ENCODE measurements around the gene FAM120B.
"Not testable (repeated sequence)": the region's sequence is repeated elsewhere in the genome, so short reads cannot be mapped to it uniquely, and the experiment has no call there.

FAM120B gene, protein sequence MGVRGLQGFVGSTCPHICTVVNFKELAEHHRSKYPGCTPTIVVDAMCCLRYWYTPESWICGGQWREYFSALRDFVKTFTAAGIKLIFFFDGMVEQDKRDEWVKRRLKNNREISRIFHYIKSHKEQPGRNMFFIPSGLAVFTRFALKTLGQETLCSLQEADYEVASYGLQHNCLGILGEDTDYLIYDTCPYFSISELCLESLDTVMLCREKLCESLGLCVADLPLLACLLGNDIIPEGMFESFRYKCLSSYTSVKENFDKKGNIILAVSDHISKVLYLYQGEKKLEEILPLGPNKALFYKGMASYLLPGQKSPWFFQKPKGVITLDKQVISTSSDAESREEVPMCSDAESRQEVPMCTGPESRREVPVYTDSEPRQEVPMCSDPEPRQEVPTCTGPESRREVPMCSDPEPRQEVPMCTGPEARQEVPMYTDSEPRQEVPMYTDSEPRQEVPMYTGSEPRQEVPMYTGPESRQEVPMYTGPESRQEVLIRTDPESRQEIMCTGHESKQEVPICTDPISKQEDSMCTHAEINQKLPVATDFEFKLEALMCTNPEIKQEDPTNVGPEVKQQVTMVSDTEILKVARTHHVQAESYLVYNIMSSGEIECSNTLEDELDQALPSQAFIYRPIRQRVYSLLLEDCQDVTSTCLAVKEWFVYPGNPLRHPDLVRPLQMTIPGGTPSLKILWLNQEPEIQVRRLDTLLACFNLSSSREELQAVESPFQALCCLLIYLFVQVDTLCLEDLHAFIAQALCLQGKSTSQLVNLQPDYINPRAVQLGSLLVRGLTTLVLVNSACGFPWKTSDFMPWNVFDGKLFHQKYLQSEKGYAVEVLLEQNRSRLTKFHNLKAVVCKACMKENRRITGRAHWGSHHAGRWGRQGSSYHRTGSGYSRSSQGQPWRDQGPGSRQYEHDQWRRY

GRCh38 chr6:170306324-170307079 is at the start of gene FAM120B:
Gene FAM120B, plus strand, starts transcription at chr6:170306758. Its CDS starts 10,633 bp downstream, at chr6:170317391.
- DNase-seq, result peak; percentile 96

DNA sequence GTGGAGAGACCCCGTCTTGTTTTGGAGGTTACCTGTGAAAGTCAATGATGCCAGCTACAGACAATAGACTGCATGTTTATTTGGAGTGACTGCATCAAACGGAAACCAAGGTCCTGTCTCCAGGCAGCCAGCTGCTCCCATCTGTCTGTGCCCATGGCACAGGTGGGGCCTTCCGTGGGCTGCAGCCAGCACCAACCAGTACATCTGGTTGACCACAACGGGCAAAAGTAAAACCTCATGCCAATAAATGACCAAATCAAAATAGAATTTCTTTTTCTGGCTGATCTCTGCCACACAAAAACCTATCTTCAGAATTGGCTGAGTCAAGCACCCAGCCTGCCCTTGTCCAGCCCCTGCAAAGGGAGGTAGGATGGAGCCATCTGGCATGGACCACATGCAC is 49.2 kb upstream of the FAM120B start:
- DNase-seq, result no peak

- DNase-seq, result no peak
Measured at GRCh38 chr6:170258407-170258806, 48.2 kb upstream of the FAM120B start.

GRCh38 chr6:170259278-170259677 is 47.3 kb upstream of the FAM120B start:
- no peak for DNase-seq

- no peak for DNase-seq
Measured at GRCh38 chr6:170260686-170261085, 45.9 kb upstream of the FAM120B start.

- no peak for DNase-seq
Measured at GRCh38 chr6:170261643-170262488, 44.7 kb upstream of the FAM120B start.

DNA sequence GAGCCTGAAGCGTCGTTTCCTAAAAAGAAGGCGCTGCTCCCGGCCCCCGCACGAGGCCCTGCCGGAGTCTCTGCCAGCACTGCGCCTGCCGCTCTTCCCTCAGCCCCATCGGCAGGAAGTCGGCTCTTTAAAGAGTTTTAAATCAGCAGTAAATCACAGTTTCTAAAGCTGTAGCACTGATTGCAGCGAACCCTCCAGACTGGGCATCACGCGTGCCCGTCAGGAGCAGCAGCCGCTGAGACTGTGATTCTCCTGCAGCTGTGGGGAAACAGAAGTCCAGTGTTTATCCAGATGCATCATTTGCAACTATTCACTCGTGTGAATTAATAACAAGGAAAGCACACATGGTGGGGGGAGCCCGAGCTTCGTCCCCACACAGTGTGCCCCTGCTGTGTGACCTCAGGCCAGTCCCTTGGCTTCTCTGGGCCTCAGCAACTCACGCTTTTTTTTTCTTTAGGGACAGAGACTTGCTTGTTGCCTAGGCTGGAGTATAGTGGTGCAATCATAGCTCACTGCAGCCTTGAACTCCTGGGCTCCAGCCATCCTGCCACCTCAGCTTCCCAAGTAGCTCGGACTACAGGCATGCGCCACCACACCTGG is 44.0 kb upstream of the FAM120B start:
- DNase-seq, result no peak

DNA sequence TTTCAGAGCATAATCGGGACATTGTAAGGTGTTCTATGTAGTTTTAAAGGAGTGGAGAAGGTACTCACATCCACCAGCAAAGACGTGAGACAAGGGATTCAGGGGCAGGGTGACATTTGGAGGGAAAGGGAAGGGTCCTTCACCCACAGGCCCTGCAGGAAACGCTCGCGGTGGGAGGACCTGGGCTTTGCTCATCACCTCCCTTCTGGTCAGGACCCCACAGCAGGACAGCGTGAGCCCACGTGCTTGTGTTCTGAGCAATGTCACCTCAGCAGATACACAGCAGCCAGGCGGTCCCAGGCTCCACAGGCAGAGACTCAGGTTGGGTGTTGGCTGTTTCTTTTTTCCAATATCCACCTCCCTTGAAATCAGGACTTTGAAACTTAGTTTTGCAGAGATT is 43.1 kb upstream of the FAM120B start:
- DNase-seq, result no peak

- no peak for DNase-seq
Measured at GRCh38 chr6:170264086-170264485, 42.5 kb upstream of the FAM120B start.

DNA sequence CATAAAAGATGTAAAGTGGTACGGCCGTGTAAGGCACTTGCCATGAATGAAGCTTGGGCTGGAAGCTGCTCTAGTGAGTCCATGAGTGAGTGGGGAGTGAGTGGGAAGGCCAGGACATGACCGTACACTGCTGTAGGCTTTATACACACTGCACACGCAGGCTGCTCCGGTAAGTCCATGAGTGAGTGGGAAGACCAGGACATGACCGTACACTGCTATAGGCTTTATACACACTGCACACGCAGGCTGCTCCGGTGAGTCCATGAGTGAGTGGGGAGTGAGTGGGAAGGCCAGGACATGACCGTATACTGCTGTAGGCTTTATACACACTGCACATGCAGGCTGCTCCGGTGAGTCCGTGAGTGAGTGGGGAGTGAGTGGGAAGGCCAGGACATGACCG is 41.9 kb upstream of the FAM120B start:
- DNase-seq, result not testable (repeated sequence)

DNA sequence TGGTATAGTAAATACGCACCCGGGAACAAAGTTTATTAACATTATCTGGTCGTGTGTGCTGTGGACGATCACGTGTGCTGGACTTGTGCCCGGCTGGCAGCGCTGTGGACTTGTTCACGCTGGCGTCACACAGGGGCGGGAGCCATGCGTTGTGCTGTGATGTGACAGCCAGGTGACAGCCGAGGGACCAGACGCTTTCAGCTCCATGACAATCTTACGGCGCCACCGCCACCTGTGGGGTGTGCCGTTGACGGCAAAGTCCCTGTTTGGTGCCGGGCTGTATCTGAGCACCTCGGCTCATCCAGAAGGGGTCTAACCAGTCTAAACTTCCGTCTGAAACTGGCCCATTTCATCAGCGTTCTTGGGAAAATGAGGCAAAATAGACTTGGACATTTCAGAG is 40.9 kb upstream of the FAM120B start:
- no peak for DNase-seq

- DNase-seq, result no peak
Measured at GRCh38 chr6:170266061-170266825, 40.3 kb upstream of the FAM120B start.

- no peak for DNase-seq
Measured at GRCh38 chr6:170267688-170268087, 38.9 kb upstream of the FAM120B start.

DNA sequence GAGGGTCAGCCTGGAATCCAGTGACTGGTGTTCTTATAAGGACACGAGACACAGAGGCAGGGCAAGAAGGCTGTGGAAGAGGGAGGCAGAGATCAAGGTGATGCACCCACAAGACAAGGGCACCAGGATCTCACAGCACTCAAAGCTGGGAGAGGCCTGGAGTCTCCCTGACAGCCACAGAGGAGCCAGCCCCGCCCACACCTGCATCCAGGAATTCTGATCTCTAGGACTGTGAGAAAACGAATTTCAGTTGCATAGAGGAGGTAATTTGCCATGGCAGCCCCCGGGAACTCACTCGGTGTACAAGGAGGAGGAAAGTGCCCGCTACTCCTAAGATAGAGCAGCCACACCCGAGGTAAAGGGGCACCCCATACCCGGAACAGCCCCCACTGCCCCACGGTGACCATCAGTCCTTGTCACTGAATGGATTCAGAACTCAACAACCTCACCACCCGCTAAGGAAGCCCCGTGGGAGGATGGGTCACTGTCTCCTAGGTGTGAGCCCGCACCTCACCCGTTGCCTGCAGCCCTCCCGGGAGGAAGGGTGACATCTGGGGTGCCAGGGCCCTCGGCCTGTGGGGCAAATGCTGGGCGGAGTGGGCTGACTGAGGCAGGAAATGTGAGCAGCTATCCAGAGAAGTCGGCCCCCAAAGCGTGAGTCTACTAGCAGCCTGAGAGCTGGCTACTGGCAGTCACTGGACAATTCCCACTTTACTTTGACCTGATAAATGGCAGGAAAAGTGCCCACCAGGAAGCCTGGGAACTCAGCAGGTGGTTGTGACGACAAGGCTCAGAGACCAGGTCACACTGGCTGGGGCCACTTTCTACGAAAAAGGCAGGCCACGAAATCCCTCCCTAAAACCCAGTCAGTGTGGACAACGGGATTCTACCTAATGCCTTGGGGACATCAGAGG is 38.1 kb upstream of the FAM120B start:
- DNase-seq, result no peak

DNA sequence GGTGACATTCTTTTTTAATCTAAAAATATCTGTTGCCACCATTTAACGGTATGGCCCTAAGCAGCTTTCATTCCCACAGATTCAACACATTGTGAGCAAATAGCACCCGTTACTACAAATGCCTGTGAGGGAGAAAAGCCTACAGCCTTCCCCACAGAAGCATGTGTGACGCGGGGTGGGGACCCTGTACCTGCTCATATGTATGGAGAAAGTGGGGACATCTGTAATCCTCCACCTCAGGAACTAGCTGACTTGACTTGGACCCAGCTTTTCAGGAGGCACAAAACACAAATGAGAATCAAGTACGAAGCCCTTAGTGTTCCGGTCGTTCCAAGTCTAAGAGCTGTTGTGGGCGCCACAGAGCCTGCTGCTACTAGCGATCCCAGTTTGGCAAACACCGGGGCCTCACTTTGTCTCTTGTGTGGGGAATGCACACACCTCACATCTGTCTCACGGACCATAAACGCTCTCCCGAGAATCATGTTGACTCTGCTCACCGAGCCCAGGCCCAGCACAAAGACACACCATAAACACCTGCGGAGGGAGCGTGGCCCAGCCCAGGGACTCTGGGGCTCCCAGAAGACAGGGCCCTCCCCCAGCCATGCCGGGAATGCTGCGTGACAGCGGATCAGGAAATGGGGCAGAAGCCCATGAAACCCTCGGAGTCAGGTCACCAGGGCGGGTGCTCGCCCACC is 37.3 kb upstream of the FAM120B start:
- no peak for DNase-seq

GRCh38 chr6:170269846-170270541 is 36.6 kb upstream of the FAM120B start:
- no peak for DNase-seq

- DNase-seq, result no peak
Measured at GRCh38 chr6:170270984-170271593, 35.5 kb upstream of the FAM120B start.

DNA sequence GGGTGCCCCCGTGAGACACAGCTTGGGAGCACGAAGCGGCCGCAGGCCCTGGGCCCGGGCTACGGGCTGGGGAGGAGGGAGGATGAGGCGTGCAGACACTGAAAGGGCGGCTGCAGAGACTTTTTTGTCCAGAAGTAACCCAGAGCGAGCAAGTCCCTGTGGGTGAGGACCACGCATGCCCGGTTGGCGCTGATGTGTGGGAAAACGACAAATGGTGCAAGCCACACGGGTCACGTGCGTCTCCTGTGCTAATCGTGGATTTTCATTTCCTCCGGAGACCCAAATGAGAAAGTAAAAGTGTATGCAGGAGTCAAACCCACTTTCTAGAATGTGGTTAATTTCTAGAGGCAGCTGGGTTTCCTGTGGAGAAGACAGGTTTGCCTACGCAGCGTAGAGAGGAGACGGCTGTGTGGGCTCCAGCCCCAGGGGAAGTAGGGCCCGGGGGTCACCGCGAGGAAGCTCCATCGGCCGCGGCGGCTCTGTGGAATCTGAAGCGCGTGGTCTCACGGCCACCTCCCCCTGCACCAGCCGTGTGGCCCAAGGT is 34.7 kb upstream of the FAM120B start:
- DNase-seq, result peak; percentile 62

All from stimulated activated naive CD4-positive, alpha-beta T cell treated with Interleukin-2 at 50 U/mL for 16 hours (primary cell).